Left renal cortex interstitium (tissue), 4 donors: ENCODE results near the gene ZNF480. TPM values are rescaled to one million over a fixed set of nuclear protein-coding genes. Genes with fewer than 3 reads are reported as not detected.
"Not testable (repeated sequence)": the region's sequence is repeated elsewhere in the genome, so short reads cannot be mapped to it uniquely, and the experiment has no call there.

Experiments
- DNase-seq, 4 donors: peaks; one replicate each; pipeline ENCODE4 v3.0.0-alpha.2; 2013; ENCODE audit warnings: low read depth in 4 of 4, low spot score in 2 of 4, missing footprints in 1 of 4
- polyA plus RNA-seq, 4 donors: library from polyadenylated mRNA; unstranded; fragments of 120-200 nt; gene quantifications; one replicate each; pipeline ENCODE4 v1.2.1, GENCODE V29; 2013; ENCODE audit not compliant: insufficient read length in 4 of 4

Gene ZNF480
- polyA plus RNA-seq = 10 to 100 TPM; 14.1 to 19.0 (median 17.4) TPM

GRCh38 chr19:52296773-52297600 is at the start of gene ZNF480:
ZNF480 (plus strand) TSS chr19:52297169; CDS start chr19:52300413, 3,244 bp downstream.
- peak; percentile 62 to 77 (median 72) for DNase-seq

GRCh38 chr19:52248241-52248640 is 48.7 kb upstream of the ZNF480 start:
- peak in 1 of 4 donors; percentile 6 for DNase-seq

- no peak for DNase-seq
Measured at GRCh38 chr19:52258426-52258825, 38.5 kb upstream of the ZNF480 start.

- DNase-seq = not testable (repeated sequence)
Measured at GRCh38 chr19:52265556-52265955, 31.4 kb upstream of the ZNF480 start.

GRCh38 chr19:52269338-52270261 is 27.4 kb upstream of the ZNF480 start, which contains the start of gene ZNF766:
ZNF766 (plus strand) TSS chr19:52269587; CDS start chr19:52269614, 27 bp downstream.
- DNase-seq = peak; percentile 71 to 90 (median 85)

- peak in 3 of 4 donors; percentile 3 to 11 (median 6) for DNase-seq
Measured at GRCh38 chr19:52270266-52270885, 26.6 kb upstream of the ZNF480 start.

GRCh38 chr19:52273301-52273700 is 23.7 kb upstream of the ZNF480 start:
- no peak for DNase-seq

- DNase-seq = no peak
Measured at GRCh38 chr19:52274191-52274590, 22.8 kb upstream of the ZNF480 start.

- no peak for DNase-seq
Measured at GRCh38 chr19:52275988-52276387, 21.0 kb upstream of the ZNF480 start.

GRCh38 chr19:52277471-52277870 is 19.5 kb upstream of the ZNF480 start:
- DNase-seq = no peak

GRCh38 chr19:52286256-52286655 is 10.7 kb upstream of the ZNF480 start:
- DNase-seq = no peak

- DNase-seq = no peak
Measured at GRCh38 chr19:52291781-52292180, 5.2 kb upstream of the ZNF480 start.

- not testable (repeated sequence) for DNase-seq
Measured at GRCh38 chr19:52292946-52293345, 4.0 kb upstream of the ZNF480 start.

- DNase-seq = no peak
Measured at GRCh38 chr19:52296400-52296772, 583 bp upstream of the ZNF480 start.

GRCh38 chr19:52297601-52298364 is 814 bp downstream of the ZNF480 start:
- peak in 1 of 4 donors; percentile 31 for DNase-seq

GRCh38 chr19:52307275-52307674 is 10.3 kb downstream of the ZNF480 start:
- no peak for DNase-seq

GRCh38 chr19:52322429-52322828 is 25.5 kb downstream of the ZNF480 start:
- no peak for DNase-seq

- no peak for DNase-seq
Measured at GRCh38 chr19:52331757-52332156, 34.8 kb downstream of the ZNF480 start.

GRCh38 chr19:52335768-52336116 is 38.8 kb downstream of the ZNF480 start:
- no peak for DNase-seq
